AG20443 (cell line): ENCODE data around the gene TGM2.
"Not testable (repeated sequence)": the region's sequence is repeated elsewhere in the genome, so short reads cannot be mapped to it uniquely, and the experiment has no call there.

ENCODE experiments used
- DNase-seq: peaks from one replicate; pipeline ENCODE4 v3.0.0; 2012; ENCODE audit warnings: low spot score, mixed read lengths

Gene TGM2

DNA sequence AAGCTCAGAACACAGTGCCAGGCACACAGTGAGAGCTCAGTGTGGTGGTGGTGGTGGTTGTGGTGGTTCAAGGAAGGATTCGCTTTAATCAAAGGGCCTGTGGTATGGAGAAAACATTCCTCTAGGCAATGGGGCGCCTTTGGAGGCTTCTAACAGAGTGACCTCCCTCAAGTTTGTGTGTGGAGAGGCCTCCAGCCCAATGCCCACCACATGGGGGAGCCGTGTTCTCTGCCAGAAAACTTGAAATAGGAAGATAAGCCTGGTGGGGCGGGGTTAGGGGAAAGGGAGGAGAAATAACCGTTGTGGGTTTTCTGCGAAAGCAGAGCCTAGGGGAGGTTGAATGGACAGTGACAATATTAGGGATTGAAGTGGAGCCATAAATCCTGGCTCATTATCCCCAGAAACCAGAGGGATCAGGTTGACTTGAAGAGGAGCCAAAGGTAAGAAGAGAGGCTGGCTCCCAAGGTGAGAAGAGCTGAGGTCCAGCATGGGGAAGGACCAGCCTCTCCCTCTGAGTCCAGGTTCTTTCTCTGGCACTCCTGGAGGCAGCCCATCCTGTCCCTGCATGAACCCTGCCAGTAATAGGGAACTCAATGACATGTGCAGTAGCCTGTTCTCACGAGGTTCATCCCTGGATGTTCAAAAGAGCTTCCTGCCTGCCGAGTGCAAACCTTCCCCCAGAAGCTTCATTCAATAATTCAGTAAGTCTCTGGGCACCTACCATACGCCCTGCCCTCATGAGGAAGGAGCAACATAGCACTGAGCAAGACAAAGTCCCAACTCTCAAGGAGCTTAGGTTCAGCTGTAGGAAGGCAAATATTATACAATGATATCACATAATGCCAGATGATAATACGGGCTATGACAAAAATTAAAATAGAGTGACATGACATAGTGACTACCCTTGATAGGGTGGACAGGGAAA, 51.4 kb downstream of the TGM2 start:
- no peak for DNase-seq

- DNase-seq, result no peak
These were observed 52.2 kb downstream of the TGM2 start for GRCh38 chr20:38112930-38113294.

DNA sequence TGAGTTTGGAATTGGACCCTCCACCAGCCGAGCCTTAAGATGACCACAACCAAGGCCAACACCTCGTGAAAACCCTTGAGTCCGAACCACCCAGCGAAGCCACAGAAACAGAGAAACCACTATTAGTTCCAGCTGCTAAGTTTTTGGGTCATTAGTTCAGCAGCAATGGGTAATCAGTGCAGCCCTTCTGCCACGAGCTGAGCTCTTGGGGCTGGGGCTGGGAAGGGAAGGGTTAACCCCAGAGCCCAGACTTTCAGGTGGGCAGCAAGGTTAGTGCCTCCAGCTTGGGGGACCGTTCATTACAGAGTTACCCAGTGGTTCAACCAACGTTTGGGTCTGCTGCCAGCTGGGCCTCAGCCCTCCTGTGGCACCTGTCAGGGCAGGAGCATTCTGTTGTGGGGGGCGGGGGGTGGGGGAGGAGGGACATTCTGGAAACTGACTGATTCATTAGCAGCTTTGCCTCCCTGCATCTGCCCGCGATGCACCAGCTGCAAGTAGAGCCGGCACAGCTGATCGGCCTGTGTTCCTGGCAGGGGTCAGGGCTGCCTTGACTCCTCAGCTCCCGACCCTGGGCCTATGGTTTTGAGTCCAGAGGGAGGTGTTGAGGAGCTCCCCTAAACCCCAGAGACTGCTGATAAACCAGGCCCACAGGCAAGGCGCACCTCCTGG, 52.7 kb downstream of the TGM2 start:
- DNase-seq, result no peak

GRCh38 chr20:38111366-38112232, 53.5 kb downstream of the TGM2 start:
- no peak for DNase-seq

- DNase-seq, result no peak
These were observed 54.4 kb downstream of the TGM2 start for GRCh38 chr20:38110525-38111178.

GRCh38 chr20:38109591-38110524, 55.2 kb downstream of the TGM2 start:
- DNase-seq, result peak; percentile 90

DNA sequence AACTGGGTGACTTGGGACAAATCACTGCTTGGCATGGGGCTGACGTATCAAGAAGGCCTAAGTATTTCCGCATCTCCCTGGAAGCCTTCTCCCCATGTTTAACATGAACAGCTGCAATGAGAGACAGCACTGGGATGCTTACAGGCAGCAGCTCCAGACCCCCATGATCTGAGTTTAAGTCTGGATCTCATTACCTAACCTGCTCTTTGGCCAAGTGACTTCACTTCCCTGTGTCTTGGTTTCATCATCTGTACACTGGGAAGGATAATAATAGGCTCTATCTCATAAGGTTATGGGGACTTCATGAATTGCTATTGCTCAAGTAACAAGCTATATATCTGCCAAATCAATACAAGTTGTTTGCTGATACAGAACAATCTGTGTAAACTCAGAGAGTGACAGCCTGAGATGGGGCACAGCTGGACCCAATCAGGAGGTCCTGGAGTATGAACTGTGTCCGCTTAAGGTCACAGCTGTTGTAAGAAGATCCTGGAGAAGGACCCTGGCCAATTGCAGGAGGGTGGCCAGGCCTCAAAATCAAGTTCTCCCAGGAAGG, 56.0 kb downstream of the TGM2 start:
- peak; percentile 32 for DNase-seq

- DNase-seq, result peak; percentile 46
These were observed 56.6 kb downstream of the TGM2 start for GRCh38 chr20:38108438-38108985.

- not testable (repeated sequence) for DNase-seq
These were observed 57.2 kb downstream of the TGM2 start for GRCh38 chr20:38107916-38108315.

- not testable (repeated sequence) for DNase-seq
These were observed 57.7 kb downstream of the TGM2 start for GRCh38 chr20:38107386-38107785.

DNA sequence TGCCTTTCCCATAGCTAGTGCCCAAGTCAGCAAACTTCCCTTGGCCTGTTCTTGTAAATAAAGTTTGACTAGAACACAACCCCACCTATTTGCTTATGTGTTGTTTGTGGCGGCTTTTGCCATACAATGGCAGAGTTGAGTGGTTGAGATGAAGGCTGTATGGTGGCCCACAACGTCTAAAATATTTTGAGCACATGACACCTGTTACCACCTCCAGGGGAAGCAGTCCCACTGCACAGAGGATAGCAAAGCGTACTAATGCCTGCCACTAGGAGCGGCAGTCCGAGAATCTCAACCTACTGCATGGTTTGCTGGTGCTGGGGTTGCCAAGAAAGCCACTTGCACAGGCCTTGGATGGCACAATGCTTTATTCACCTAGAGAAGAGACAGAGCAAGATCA, 58.6 kb downstream of the TGM2 start:
- no peak for DNase-seq

GRCh38 chr20:38104285-38104684, 60.8 kb downstream of the TGM2 start:
- DNase-seq, result no peak

- DNase-seq, result not testable (repeated sequence)
These were observed 62.9 kb downstream of the TGM2 start for GRCh38 chr20:38102206-38102605.

DNA sequence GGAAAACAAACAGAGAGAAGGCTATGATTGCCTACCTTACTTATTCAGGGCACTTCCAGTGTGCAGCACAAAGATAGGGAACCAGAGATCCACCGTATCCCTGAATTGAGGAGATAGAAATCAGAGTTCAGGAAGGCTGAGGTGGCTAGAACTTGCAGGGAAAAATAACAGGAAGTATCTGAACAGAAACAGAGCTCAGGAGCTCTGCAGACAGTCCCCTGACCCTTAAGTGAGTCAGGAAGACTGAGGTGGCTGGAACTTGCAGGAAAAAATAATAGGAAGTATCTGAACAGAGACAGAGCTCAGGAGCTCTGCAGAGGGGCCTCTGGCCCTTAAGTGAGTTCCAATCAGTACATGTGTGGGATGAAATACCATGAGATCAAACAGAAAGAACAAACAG, 66.1 kb downstream of the TGM2 start:
- no peak for DNase-seq

GRCh38 chr20:38095017-38095686, 69.9 kb downstream of the TGM2 start:
- DNase-seq, result no peak

- DNase-seq, result peak; percentile 75
These were observed 70.6 kb downstream of the TGM2 start for GRCh38 chr20:38094373-38094891.

DNA sequence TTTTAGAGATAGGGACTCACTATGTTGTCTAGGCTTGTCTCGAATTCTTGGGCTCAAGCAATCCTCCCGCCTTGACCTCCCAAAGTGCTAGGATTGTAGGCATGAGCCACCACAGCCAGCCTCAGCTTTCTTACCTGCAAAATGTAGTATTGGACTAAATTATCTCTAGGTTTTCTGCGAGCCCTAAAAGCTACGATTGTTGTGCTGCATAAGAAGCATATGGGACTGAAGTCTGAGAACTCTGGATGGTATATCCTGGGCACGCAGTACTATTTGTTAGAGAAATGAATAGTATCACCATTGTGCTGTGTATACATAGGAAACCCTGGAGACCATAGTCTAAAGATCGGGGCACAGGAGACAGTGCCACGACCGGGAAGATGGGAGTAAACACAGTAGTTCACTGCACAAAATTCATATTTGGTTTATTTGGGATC, 71.4 kb downstream of the TGM2 start:
- no peak for DNase-seq

DNA sequence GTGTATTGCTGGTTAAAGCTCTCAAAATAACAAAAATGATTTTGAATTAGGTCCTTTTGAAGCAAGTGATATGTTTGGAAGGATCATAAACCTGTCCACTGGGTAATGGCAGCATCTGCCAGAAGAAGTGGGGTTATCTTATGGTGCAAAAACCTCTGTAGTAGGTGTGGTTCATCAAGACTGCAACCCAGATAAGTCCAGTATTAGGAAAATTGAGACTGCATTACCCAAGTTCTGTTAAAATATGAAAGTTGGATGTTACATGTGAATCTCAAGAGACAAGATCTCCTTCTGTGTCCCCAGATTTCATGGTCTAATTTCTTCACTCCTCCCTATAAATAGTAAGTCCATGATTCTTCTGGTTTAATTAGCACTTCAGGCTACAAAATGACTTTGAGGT, 72.2 kb downstream of the TGM2 start:
- DNase-seq, result no peak

GRCh38 chr20:38092260-38092857, 72.7 kb downstream of the TGM2 start:
- no peak for DNase-seq
